IMR-90 (cell line): ENCODE data around the gene WIPF2.
"Not testable (repeated sequence)": the region's sequence is repeated elsewhere in the genome, so short reads cannot be mapped to it uniquely, and the experiment has no call there.

ENCODE experiments used
- BHLHE40 ChIP-seq: fragments of 150-350 bp; IDR thresholded peaks from 2 replicates; pipeline ENCODE4 v1.6.1; 2016; ENCODE audit warnings: mild to moderate bottlenecking, low read depth, low read length
- CHD1 ChIP-seq: IDR thresholded peaks from 2 replicates; pipeline ENCODE4 v1.6.1; 2012; ENCODE audit warnings: low read depth, low read length, improper control_type of control experiment
- MAZ ChIP-seq: IDR thresholded peaks from 2 replicates; pipeline ENCODE4 v1.6.1; 2012; ENCODE audit warnings: low read depth, mild to moderate bottlenecking, low read length, improper control_type of control experiment, moderate library complexity, borderline replicate concordance
- POLR2A ChIP-seq: IDR thresholded peaks from 2 replicates; pipeline ENCODE4 v1.6.1; 2012; ENCODE audit warnings: mild to moderate bottlenecking, low read depth, low read length
- RAD21 ChIP-seq: IDR thresholded peaks from 2 replicates; pipeline ENCODE4 v1.6.1; 2012; ENCODE audit warnings: low read length, improper control_type of control experiment
- RCOR1 ChIP-seq: IDR thresholded peaks from 2 replicates; pipeline ENCODE4 v1.6.1; 2012; ENCODE audit warnings: mild to moderate bottlenecking, low read length, improper control_type of control experiment; ENCODE audit not compliant: insufficient replicate concordance
- RFX5 ChIP-seq: IDR thresholded peaks from 2 replicates; pipeline ENCODE4 v1.8.0; 2012; ENCODE audit warnings: low read depth, mild to moderate bottlenecking, low read length, moderate library complexity
- TF ChIP-seq, protein P1 (sequence below): conservative IDR thresholded peaks from 2 replicates; pipeline ENCODE4 v1.5.1; 2012; ENCODE audit warnings: mild to moderate bottlenecking, low read depth, low read length, improper control_type of control experiment
- TF ChIP-seq, protein P2 (sequence below): fragments of 150-350 bp; IDR thresholded peaks from 2 replicates; pipeline ENCODE4 v1.6.1; 2017; ENCODE audit warnings: mild to moderate bottlenecking, antibody characterized with exemption, low read length, low read depth

DNA sequence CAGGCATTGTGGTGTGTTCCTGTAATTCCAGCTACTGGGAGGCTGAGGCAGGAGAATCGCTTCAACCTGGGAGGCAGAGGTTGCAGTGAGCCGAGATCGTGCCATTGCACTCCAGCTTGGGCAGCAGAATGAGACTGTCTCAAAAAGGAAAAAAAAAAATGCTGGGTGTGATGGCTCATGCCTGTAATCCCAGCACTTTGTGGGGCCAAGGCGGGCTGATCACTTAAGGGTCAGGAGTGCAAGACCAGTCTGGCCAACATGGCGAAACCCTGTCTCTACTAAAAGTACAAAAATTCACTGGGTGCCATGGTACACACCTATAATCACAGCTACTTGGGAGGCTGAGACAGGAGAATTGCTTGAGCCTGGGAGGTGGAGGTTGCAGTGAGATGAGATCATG, 85.8 kb downstream of the WIPF2 start:
- TF ChIP-seq, protein P1, sequence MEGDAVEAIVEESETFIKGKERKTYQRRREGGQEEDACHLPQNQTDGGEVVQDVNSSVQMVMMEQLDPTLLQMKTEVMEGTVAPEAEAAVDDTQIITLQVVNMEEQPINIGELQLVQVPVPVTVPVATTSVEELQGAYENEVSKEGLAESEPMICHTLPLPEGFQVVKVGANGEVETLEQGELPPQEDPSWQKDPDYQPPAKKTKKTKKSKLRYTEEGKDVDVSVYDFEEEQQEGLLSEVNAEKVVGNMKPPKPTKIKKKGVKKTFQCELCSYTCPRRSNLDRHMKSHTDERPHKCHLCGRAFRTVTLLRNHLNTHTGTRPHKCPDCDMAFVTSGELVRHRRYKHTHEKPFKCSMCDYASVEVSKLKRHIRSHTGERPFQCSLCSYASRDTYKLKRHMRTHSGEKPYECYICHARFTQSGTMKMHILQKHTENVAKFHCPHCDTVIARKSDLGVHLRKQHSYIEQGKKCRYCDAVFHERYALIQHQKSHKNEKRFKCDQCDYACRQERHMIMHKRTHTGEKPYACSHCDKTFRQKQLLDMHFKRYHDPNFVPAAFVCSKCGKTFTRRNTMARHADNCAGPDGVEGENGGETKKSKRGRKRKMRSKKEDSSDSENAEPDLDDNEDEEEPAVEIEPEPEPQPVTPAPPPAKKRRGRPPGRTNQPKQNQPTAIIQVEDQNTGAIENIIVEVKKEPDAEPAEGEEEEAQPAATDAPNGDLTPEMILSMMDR: not testable (repeated sequence)
- TF ChIP-seq, protein P2, sequence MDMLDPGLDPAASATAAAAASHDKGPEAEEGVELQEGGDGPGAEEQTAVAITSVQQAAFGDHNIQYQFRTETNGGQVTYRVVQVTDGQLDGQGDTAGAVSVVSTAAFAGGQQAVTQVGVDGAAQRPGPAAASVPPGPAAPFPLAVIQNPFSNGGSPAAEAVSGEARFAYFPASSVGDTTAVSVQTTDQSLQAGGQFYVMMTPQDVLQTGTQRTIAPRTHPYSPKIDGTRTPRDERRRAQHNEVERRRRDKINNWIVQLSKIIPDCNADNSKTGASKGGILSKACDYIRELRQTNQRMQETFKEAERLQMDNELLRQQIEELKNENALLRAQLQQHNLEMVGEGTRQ: not testable (repeated sequence)
- not testable (repeated sequence) for TF ChIP-seq BHLHE40, POLR2A, MAZ, RAD21, RFX5, CHD1, RCOR1
